ENCODE measurements around the gene COMMD1. TPM values are rescaled to one million over a fixed set of nuclear protein-coding genes. Genes with fewer than 3 reads are reported as not detected.

The COMMD1 gene
- total RNA-seq, 2 donors from 2014 or later = 54.5 to 66.0 TPM

- no peaks in the 10 kb centered on the region for H3K4me1 ChIP-seq
- no peak overlapping the region for H3K27ac ChIP-seq
- no peak overlapping the region for H3K4me3 ChIP-seq
- H3K27me3 ChIP-seq = no peaks in the 10 kb centered on the region
- no peaks in the 10 kb centered on the region for H3K36me3 ChIP-seq
- peaks cover 0 to 4% of the 10 kb centered on the region in 2 donors for H3K9me3 ChIP-seq
- no peak for TF ChIP-seq CTCF (IDR thresholded peaks at IDR 0.05)
- no peak for DNase-seq (ENCODE audit: low spot score)
These were observed 171.6 kb downstream of the COMMD1 start for GRCh38 chr2:62076980-62077638.

- no peaks in the 10 kb centered on the region for H3K9me3 ChIP-seq
- TF ChIP-seq CTCF (IDR thresholded peaks at IDR 0.05) = no peak
- no peak overlapping the region for H3K27ac ChIP-seq
- no peak overlapping the region for H3K4me3 ChIP-seq
- no peak for DNase-seq (ENCODE audit: low spot score)
- no peaks in the 10 kb centered on the region for H3K36me3 ChIP-seq
- no peaks in the 10 kb centered on the region for H3K4me1 ChIP-seq
- H3K27me3 ChIP-seq = no peaks in the 10 kb centered on the region
These were observed 179.3 kb downstream of the COMMD1 start for GRCh38 chr2:62084801-62085200.

- no peak for TF ChIP-seq CTCF (IDR thresholded peaks at IDR 0.05)
- H3K27me3 ChIP-seq = no peaks in the 10 kb centered on the region
- H3K4me3 ChIP-seq = no peak overlapping the region
- H3K27ac ChIP-seq = no peak overlapping the region
- no peaks in the 10 kb centered on the region for H3K9me3 ChIP-seq
- no peaks in the 10 kb centered on the region for H3K4me1 ChIP-seq
- no peaks in the 10 kb centered on the region for H3K36me3 ChIP-seq
- no peak for DNase-seq (ENCODE audit: low spot score)
These were observed 184.2 kb downstream of the COMMD1 start for GRCh38 chr2:62089658-62090057.

- TF ChIP-seq CTCF (IDR thresholded peaks at IDR 0.05) = no peak
- H3K4me1 ChIP-seq = no peaks in the 10 kb centered on the region
- no peak for DNase-seq (ENCODE audit: low spot score)
- no peaks in the 10 kb centered on the region for H3K36me3 ChIP-seq
- no peak overlapping the region for H3K27ac ChIP-seq
- H3K4me3 ChIP-seq = no peak overlapping the region
- H3K9me3 ChIP-seq = no peaks in the 10 kb centered on the region
- H3K27me3 ChIP-seq = no peaks in the 10 kb centered on the region
These were observed 186.0 kb downstream of the COMMD1 start for GRCh38 chr2:62091471-62091870.

GRCh38 chr2:62099050-62099449, 193.6 kb downstream of the COMMD1 start:
- H3K9me3 ChIP-seq = no peaks in the 10 kb centered on the region
- H3K4me3 ChIP-seq = no peak overlapping the region
- DNase-seq (ENCODE audit: low spot score) = no peak
- no peak overlapping the region for H3K27ac ChIP-seq
- no peaks in the 10 kb centered on the region for H3K27me3 ChIP-seq
- TF ChIP-seq CTCF (IDR thresholded peaks at IDR 0.05) = no peak
- no peaks in the 10 kb centered on the region for H3K4me1 ChIP-seq
- H3K36me3 ChIP-seq = no peaks in the 10 kb centered on the region
